Left hindlimb (tissue), 1 donor: ENCODE results near the gene CSF3.

Experiments
- DNase-seq: peaks from one replicate; pipeline ENCODE4 v3.0.0-alpha.2; 2018

Gene CSF3

DNA sequence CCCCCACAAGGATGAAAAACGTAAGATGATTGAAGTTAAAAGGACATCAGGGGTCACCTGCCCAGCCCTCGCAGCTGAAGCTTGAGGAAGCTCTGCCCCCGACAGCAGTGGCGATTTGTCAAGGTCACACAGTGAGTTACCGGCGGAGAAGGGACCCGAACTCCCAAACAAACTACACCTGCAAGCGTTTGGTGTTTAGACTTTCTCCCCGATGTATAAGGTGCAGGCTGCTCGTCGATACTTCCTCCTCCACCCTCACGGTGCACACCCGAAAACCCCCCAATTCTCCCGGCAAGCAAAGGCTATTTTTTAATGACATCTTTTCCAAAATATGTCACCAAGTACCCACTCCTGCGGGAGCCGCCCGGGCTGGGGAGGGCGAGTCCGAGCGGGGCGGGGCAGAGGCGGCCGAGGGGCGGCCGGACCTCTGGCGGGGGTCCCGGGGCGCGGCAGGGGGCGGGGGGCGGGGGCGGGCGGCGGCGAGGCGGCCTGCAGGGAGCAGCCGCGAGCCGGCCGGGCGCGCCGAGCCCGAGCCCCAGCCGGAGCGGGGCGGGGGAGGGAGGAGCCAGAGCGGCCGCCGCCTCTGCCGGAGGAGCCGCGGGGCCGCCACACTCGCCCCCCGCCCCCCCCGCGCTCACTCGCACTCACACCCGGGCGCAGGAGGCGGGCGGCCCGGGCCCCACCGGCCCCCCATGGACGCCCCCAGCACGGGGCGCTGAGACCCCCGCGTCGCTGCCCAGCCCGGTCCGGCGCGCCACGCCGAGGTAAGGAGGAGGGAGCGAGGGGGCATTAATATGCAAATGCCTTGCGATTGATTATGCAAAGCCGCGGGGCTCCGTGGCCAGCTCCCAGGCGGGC, 47.3 kb downstream of the CSF3 start, which contains the start of gene THRA:
TSS of gene THRA (plus strand) at position 637 of the 858 bp plus-strand sequence. CDS start 11,524 bp downstream, outside the sequence.
- DNase-seq: peak; percentile 77

DNA sequence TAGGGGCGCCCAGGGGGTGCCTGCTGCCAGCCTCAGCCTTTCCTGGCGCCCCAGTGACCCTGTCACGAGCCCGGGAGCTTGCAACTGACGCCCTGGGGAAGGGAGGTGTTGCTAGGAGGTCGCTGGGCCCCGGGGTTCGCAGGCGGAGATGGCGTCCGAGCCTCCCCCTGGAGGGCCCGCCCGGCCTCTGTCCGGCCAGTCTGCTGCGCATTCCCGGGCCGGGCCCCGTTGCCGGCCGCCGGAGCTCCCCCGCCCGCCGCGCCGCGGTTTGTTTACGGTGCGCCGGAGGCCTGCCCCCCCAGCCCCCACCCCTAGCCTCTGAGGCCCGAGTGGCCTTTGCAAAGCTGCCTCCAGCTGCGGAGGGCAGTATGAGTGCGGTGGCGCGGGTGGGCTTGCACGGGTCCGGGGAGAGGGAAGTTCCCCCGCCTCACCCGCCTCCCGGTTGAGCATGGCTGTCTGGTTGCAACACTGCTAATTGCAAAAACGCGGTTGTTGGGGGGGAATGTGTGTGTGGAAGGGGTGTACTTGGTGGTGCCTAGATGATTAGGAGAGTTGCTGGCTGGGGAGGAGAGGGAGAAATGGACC, 48.0 kb downstream of the CSF3 start:
- DNase-seq: no peak

DNA sequence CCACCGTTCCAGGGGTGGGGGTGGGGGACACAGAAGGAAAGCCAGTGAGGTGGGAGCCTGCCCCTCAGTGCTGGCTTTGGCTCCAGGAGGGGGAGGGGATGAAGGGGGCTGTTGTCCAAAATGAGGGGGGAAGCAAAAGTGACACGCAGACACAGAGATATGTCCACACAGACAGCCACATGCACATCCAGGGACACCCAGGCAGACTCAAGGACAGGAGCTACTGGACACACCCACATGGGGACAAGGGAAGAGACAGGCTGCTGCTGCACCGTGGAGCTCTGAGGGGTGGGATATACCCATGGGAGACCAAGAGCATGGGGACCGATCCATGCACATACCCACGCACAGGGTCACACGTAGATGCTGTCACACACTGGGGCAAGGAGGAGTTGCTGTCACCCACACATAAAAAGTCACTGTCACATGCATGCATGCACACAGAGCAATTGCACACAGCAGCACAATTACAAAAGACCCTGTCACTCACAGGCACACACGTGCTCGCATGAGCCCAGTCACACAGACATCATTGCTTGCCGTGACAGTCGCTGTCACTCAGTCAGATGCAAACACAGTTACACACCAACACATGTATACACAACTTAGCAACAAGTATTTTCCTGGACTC, 48.8 kb downstream of the CSF3 start:
- no peak for DNase-seq

DNA sequence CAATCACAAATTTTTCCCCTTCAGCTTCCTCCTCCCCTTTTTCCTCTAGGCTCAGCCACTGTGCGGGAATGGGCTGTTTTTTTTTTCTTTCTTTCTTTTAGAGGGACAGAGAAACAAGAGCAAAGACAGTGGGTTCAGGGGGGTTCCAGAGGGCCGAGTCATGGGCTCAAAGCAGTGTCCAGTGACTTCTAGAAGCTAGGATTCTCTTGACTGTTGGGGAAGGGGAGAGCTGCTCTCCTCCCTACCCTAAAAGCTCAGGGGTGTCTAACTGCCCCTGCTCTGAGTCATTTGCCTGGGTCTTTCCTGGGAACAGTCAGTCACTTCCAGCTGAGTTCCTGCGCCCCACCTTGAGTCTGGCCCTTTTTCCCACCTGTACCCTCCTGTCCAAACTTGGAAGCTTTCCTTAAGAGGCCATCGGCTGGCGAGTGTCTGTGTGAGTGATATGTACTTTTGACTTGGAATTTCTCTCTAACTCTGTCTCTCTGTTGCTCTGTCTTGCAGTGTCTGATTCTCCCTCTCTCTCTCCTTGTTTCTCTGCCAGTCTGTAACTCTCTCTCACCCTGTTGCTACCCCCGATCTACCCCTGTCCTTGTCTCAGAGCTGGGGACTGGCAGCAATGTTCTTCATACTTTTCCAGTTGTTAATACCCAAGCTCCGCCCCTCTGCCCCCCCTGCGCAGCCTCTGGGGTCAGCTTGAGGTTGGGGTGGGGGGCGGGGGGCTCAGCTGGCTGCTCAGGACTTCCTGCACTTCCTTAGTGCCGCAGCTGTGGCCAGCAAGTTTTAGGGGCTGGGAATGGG, 49.9 kb downstream of the CSF3 start:
- peak; percentile 80 for DNase-seq

DNA sequence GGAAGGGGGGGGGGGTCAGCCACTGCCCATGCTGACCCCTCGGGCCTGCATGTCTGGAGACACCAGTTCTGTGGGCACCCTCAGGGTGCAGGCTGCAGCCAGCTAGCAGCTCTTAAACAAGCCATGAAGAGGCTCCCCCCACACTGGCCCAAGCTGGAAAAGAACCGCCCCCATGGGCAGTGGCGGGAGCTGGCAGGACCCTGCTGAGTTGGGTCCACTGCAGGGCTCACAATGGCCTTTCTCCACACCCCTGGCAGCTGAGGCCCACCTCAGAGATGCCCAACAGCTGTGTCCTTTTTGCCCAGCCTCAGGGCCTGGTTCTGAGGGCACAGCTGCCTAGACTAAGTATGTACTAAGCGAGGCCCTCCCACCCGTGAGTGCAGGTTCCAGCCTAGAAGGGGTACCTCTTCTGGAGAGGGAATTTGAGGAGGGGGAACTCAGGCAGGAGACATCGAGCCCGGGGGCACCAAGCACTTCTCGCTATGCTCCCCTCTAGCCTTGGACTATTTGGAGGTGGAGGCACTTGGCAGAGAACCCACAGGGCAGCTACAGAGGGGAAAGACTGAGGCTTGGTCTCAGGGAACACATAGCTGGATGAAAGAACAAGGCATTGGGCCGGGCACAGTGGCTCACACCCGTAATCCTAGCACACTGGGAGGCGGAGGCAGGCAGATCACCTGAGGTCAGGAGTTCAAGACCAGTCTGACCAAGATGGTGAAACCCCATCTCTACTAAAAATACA, 50.7 kb downstream of the CSF3 start:
- DNase-seq: no peak
